K562 (cell line): Measurements from ENCODE around the gene PPP6R3. TPM values are rescaled to one million over a fixed set of nuclear protein-coding genes. Genes with fewer than 3 reads are reported as not detected.
"Not testable (repeated sequence)": the region's sequence is repeated elsewhere in the genome, so short reads cannot be mapped to it uniquely, and the experiment has no call there.

Experiments used
- ATAC-seq: fragments of 200-7000 bp; cut with Tn5 transposase; 3 replicates; pipeline ENCODE4 v1.9.1; 2020; ENCODE audit warnings: moderate library complexity
- BruUV-seq: library from RNA; stranded (reverse); fragments of 400-500 nt; replicated peaks from 2 replicates; lab custom pipeline; 2021; lab: Mats Ljungman, UMichigan
- CTCF ChIA-PET: fragments of 300-600 bp; formaldehyde crosslinking; extraction: SDS; loops from one replicate; lab custom pipeline; 2021; ENCODE audit warnings: low intra/inter-chr PET ratio; lab: Yijun Ruan, JAX
- POLR2A ChIA-PET: fragments of 300-600, 350-650 bp; sonication (Branson Sonifier 250); formaldehyde crosslinking; extraction: SDS; loops from one replicate; lab custom pipeline; 2021; ENCODE audit warnings: antibody characterized with exemption, inconsistent platforms; lab: Yijun Ruan, JAX
- DNase-seq, 4 experiments: peaks; one replicate each; pipeline versions ENCODE4 v3.0.0 to v3.0.0-alpha.2; 2011 to 2018; ENCODE audit warnings: low spot score in 3 of 4, mixed read lengths in 3 of 4; ENCODE audit errors: extremely low read depth in 1 of 4
- FAIRE-seq: peaks from 2 replicates; lab custom pipeline; 2011; peaks lifted over from hg19 to GRCh38; lab: Jason Lieb, UNC
- H2AFZ ChIP-seq: 2 replicates; pipeline ENCODE4 v1.6.0; 2011; ENCODE audit warnings: low read depth, low read length, control low read depth, inconsistent platforms
- H3K27ac ChIP-seq: fragments of 200-600 bp; 3 replicates; pipeline ENCODE4 v1.8.0; 2011; ENCODE audit warnings: low read depth, mild to moderate bottlenecking, control low read depth, inconsistent platforms, low read length, moderate library complexity, mixed read lengths; ENCODE audit errors: extremely low read depth
- H3K27me3 ChIP-seq, 2 experiments: fragments of 300-600 bp in 1 of 2; 2 replicates in 1 of 2; 3 replicates in 1 of 2; pipeline versions ENCODE4 v1.6.0 to v1.8.0; 2011; ENCODE audit warnings: inconsistent platforms in 2 of 2, low read length in 2 of 2, mild to moderate bottlenecking in 1 of 2, mixed read lengths in 1 of 2, moderate library complexity in 1 of 2; ENCODE audit not compliant: control insufficient read depth in 2 of 2, insufficient read depth in 2 of 2
- H3K36me3 ChIP-seq: fragments of 300-600 bp; 3 replicates; pipeline ENCODE4 v1.8.0; 2011; ENCODE audit warnings: mild to moderate bottlenecking, low read length, inconsistent platforms; ENCODE audit not compliant: control insufficient read depth, insufficient read depth
- H3K4me1 ChIP-seq, 2 experiments: fragments of 200-600 bp in 1 of 2; replicated peaks in 1 of 2; 2 replicates in 1 of 2; 3 replicates in 1 of 2; pipeline versions ENCODE4 v1.5.1 to v1.8.0; 2011; ENCODE audit warnings: inconsistent platforms in 2 of 2, low read length in 2 of 2, mild to moderate bottlenecking in 1 of 2, mixed read lengths in 1 of 2, moderate library complexity in 1 of 2; ENCODE audit not compliant: control insufficient read depth in 2 of 2, insufficient read depth in 2 of 2
- H3K4me2 ChIP-seq: 2 replicates; pipeline ENCODE4 v1.6.1; 2011; ENCODE audit warnings: low read length, control low read depth, inconsistent platforms, mixed read lengths; ENCODE audit not compliant: insufficient read depth
- H3K4me3 ChIP-seq: fragments of 200-600 bp; sonication (generic), shearing (Covaris generic); 2 replicates; pipeline ENCODE4 v1.5.1; 2016; ENCODE audit warnings: control low read depth, inconsistent platforms
- H3K79me2 ChIP-seq: fragments of 200-600 bp; 3 replicates; pipeline ENCODE4 v1.8.0; 2011; ENCODE audit warnings: low read length, inconsistent platforms; ENCODE audit not compliant: control insufficient read depth, insufficient read depth
- H3K9ac ChIP-seq, 2 experiments: 2 replicates each; pipeline versions ENCODE4 v1.6.0 to v1.6.1; 2011; ENCODE audit warnings: low read depth in 2 of 2, low read length in 2 of 2, control low read depth in 1 of 2, inconsistent platforms in 1 of 2, mild to moderate bottlenecking in 1 of 2, mixed read lengths in 1 of 2; ENCODE audit not compliant: insufficient read depth in 1 of 2
- H3K9me1 ChIP-seq: one replicate; pipeline ENCODE4 v1.6.0; 2011; ENCODE audit warnings: inconsistent platforms, mild to moderate bottlenecking, low read length, moderate library complexity; ENCODE audit not compliant: control insufficient read depth, insufficient read depth
- H3K9me3 ChIP-seq: replicated peaks from 2 replicates; pipeline ENCODE4 v1.5.1; 2011; ENCODE audit warnings: low read depth, low read length, inconsistent platforms; ENCODE audit not compliant: control insufficient read depth, insufficient read depth
- H4K20me1 ChIP-seq: replicated peaks from 2 replicates; pipeline ENCODE4 v1.6.1; 2011; ENCODE audit warnings: low read length, inconsistent platforms, mixed read lengths; ENCODE audit not compliant: control insufficient read depth, insufficient read depth
- BCLAF1 ChIP-seq, 2 experiments: fragments of 450-650 bp in 1 of 2; IDR thresholded peaks; 2 replicates each; pipeline ENCODE4 v1.6.1; 2011 to 2017; ENCODE audit warnings: low read depth in 2 of 2, antibody characterized with exemption in 1 of 2, borderline replicate concordance in 1 of 2, low read length in 1 of 2, mild to moderate bottlenecking in 1 of 2, mixed read lengths in 1 of 2; ENCODE audit not compliant: control insufficient read depth in 1 of 2
- E2F4 ChIP-seq: sonication (generic); formaldehyde crosslinking; IDR thresholded peaks from 2 replicates; pipeline ENCODE4 v1.8.0; 2022; ENCODE audit warnings: mild to moderate bottlenecking, low read depth, missing genetic modification reagents
- SIX5 ChIP-seq, 2 experiments: IDR thresholded peaks; 2 replicates each; pipeline ENCODE4 v1.6.1; 2011; ENCODE audit warnings: low read length in 2 of 2, borderline replicate concordance in 1 of 2, low read depth in 1 of 2, mild to moderate bottlenecking in 1 of 2, moderate library complexity in 1 of 2; ENCODE audit not compliant: insufficient read depth in 1 of 2
- TAF9B ChIP-seq: fragments of 450-650 bp; IDR thresholded peaks from 2 replicates; pipeline ENCODE4 v1.6.1; 2018; ENCODE audit warnings: mild to moderate bottlenecking; ENCODE audit not compliant: partially characterized antibody
- TSC22D4 ChIP-seq: fragments of 450-650 bp; IDR thresholded peaks from 2 replicates; pipeline ENCODE4 v1.6.1; 2016; ENCODE audit warnings: missing genetic modification characterization, missing biosample characterization, control low read depth
- ZNF561 ChIP-seq: fragments of 450-650 bp; formaldehyde crosslinking; conservative IDR thresholded peaks from 2 replicates; pipeline ENCODE4 v1.4.0; 2020; ENCODE audit warnings: mild to moderate bottlenecking, moderate library complexity
- WGBS: fragments of 100-300 bp; shearing (Covaris generic); methylation state at CpG from one replicate; pipeline ENCODE4 v1.1.6; 2016; ENCODE audit warnings: low coverage, mixed read lengths; ENCODE audit not compliant: insufficient coverage; ENCODE audit errors: missing lambda C conversion rate; 5-methylcytosine and 5-hydroxymethylcytosine counted together
- in situ Hi-C: fragments of 300-500 bp; cut with MboI; formaldehyde crosslinking; loops from 4 replicates; pipeline ENCODE4 v1.15.0; 2018; ENCODE audit warnings: inconsistent platforms, mixed read lengths
- intact Hi-C: fragments of 100-400 bp; cut with micrococcal nuclease; formaldehyde crosslinking; loops from 2 replicates; pipeline ENCODE4 v1.14.2; 2022
- polyA plus RNA-seq, 8 experiments: library from polyadenylated mRNA; depleted of rRNA in 4 of 8; stranded (reverse) in 5 of 8; unstranded in 3 of 8; fragments of >200 nt; fragmentation: Nextera tagmentation in 2 of 8; fragmentation: Illumina TruSeq in 1 of 8; extraction: Ambion mirVana in 2 of 8; extraction: Trizol in 1 of 8; gene quantifications; 2 replicates each; pipeline versions ENCODE4 v1.2.1 to v1.2.3, GENCODE V29; 2011 to 2014; ENCODE audit warnings: inconsistent platforms in 1 of 8, missing spikeins in 1 of 8
- total RNA-seq, 7 experiments: library from RNA; depleted of rRNA in 6 of 7; stranded (reverse); fragments of >200 nt in 6 of 7; fragmentation: Illumina TruSeq in 2 of 7; extraction: Trizol in 2 of 7; gene quantifications; 2 replicates each; pipeline versions ENCODE4 v1.2.1 to v1.2.3, GENCODE V29; 2011 to 2021; ENCODE audit warnings: low replicate concordance in 1 of 7

Gene PPP6R3
- total and polyA plus RNA-seq, 9 of the 15 experiments (the other 6 are each of a cell fraction or from before 2014, with no cell fraction given): 20.3 to 117 (median 80.6) TPM

- H4K20me1 ChIP-seq, H3K9ac ChIP-seq, H3K4me2 ChIP-seq, ATAC-seq, H3K9me3 ChIP-seq, POLR2A ChIA-PET, DNase-seq, H3K4me1 ChIP-seq, BruUV-seq, CTCF ChIA-PET, H3K9me1 ChIP-seq, FAIRE-seq, H2AFZ ChIP-seq, H3K27ac ChIP-seq, H3K36me3 ChIP-seq, H3K4me3 ChIP-seq, H3K79me2 ChIP-seq: not testable (repeated sequence)
- in situ Hi-C loops (loop anchor here (25.0 kb wide), 1 partner anchor 1023 kb away; no protein-coding TSS in a partner anchor), intact Hi-C loops (loop anchor here (10.0 kb wide), 1 partner anchor 1005 kb away; the partner anchor contains the start of gene CCND1)
- H3K27me3 ChIP-seq: peaks cover 25 to 36% of the 10 kb centered on the region in 2 experiments; a peak in 4 of 5 replicates
- WGBS: 6% methylated on average over 2 of the region's 3 CpGs
Observed at GRCh38 chr11:68639322-68639721, 178.8 kb downstream of the PPP6R3 start.

- WGBS: 2% methylated on average over 15 of the region's 15 CpGs
- intact Hi-C loops: loop anchor here (5.0 kb wide), 1 partner anchor 155 kb away; no protein-coding TSS in a partner anchor
- no peak overlapping the region; a peak in 1 of 4 replicates for H3K9ac ChIP-seq
- no peaks in the 10 kb centered on the region for H3K79me2 ChIP-seq
- no peaks in the 10 kb centered on the region for H4K20me1 ChIP-seq
- no peak overlapping the region for H3K27ac ChIP-seq
- ChIA-PET POLR2A (no interaction called here), CTCF (no interaction called here)
- no TSS peak for BruUV-seq
- H3K36me3 ChIP-seq: no peaks in the 10 kb centered on the region
- ATAC-seq (no peak; the same call in 2 of the 3 replicates), FAIRE-seq (no peak), DNase-seq (no peak)
- H3K4me1 ChIP-seq: peaks cover 0 to 4% of the 10 kb centered on the region in 2 experiments; a peak in 2 of 5 replicates
- no peaks in the 10 kb centered on the region for H3K9me1 ChIP-seq
- no peaks in the 10 kb centered on the region for H3K9me3 ChIP-seq
- no peak for TF ChIP-seq TAF9B
- no peak for TF ChIP-seq BCLAF1 (IDR thresholded peaks at IDR 0.05; ENCODE audit: borderline replicate concordance in 1 of 2, control insufficient read depth in 1 of 2, low read depth in 2 of 2, low read length in 1 of 2)
- no peak for TF ChIP-seq SIX5 (IDR thresholded peaks at IDR 0.05; ENCODE audit: borderline replicate concordance in 1 of 2, insufficient read depth in 1 of 2, low read depth in 1 of 2, low read length in 2 of 2)
- no peak for TF ChIP-seq E2F4 (CRISPR knock-in tag)
- TF ChIP-seq ZNF561 (CRISPR knock-in tag): no peak
- TF ChIP-seq TSC22D4: no peak
- H3K27me3 ChIP-seq: peaks cover 30 to 32% of the 10 kb centered on the region in 2 experiments; a peak in 4 of 5 replicates
- H3K4me2 ChIP-seq: no peak overlapping the region
- no peak overlapping the region for H2AFZ ChIP-seq
- in situ Hi-C loops: loop anchor here (25.0 kb wide), 1 partner anchor 1020 kb away; no protein-coding TSS in a partner anchor
- H3K4me3 ChIP-seq: no peak overlapping the region
Observed at GRCh38 chr11:68641880-68642279, 181.3 kb downstream of the PPP6R3 start.
